ENCODE results near the gene CCDC122. TPM values are rescaled to one million over a fixed set of nuclear protein-coding genes. Genes with fewer than 3 reads are reported as not detected.

CCDC122 gene
- total and polyA plus RNA-seq, 10 of the 15 experiments (the other 5 are each of a cell fraction or from before 2014, with no cell fraction given): 1.0 to 4.5 (median 2.9) TPM; not detected in 1

DNA sequence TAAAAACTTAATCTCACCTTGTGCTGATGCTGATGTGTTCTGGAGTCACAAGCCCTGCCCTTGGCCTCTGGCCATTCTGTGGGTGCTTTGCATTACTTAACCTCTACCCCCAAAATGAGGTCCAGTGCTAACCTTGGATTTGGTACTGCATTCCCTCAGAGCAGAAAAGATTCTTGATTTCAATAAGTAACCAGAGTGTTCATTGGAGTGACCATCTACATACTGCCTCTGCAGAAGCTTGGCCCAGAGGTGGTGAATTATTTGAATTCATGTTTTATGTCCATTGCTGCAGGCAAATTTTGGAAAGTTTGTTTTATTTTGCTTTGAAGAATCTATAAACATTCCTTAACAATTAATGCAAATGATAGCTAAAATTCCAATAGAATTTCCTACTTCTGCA is 85.1 kb downstream of the CCDC122 start (continued):
- no peak for TF ChIP-seq EP300 (IDR thresholded peaks at IDR 0.05; ENCODE audit: borderline replicate concordance in 1 of 2, control insufficient read depth in 1 of 2, low read depth in 2 of 2, low read length in 2 of 2)

DNA sequence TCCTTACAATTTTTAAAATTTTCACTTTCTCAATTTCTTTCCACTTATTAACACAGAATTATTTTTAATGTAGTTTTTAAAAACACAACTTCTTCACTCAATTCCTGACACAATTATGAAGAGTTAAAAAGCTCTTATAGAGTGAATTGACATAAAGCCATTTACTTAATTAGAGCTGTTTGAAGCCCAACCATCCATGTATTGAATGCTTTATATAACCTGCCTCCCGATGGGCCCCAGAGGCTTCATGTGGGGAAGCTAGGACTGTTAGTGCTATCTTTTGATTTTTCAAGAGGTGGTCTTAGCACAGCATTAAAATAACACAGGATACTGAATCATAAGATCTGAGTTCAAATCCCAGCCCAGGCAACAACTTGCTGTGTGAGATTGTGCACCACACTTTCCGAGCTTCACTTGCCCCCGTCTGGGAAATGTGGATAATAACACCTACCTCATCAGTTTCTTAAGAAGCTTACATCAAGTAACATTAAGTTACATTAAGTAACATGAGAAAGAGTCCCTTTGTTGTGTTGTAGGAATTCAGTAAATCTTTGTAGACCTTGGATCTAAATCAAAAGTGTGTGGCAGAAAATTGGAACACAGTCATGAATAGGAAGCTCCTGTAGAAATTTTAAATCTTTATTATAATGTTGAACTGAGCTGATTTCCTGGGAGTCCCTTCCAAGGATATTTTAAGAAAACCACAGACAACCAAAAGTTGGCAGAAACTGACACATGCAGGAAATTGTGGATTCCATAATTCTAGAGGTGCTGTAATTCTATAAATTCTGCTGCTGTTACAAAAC is 87.3 kb downstream of the CCDC122 start:
- H3K9me3 ChIP-seq (replicated peaks; ENCODE audit: control insufficient read depth, insufficient read depth, low read length): no peaks in the 10 kb centered on the region
- no TSS peak for BruUV-seq (replicated peaks)
- ChIA-PET CTCF (interaction anchor here (1.2 to 4.5 kb wide), 4 partner anchors 8 to 1194 kb away, joined by 3 to 24 read pairs (median 6); no protein-coding TSS in a partner anchor), SMC1A (ENCODE audit: uncharacterized antibody, unreplicated experiment) (interaction anchor here (1.4 to 1.8 kb wide), 4 partner anchors 8 to 820 kb away, joined by 3 to 8 read pairs (median 4); no protein-coding TSS in a partner anchor), RAD21 (ENCODE audit: unreplicated experiment) (interaction anchor here (0.6 kb wide), 1 partner anchor 33 kb away, joined by 3 read pairs; no protein-coding TSS in a partner anchor), POLR2A (no interaction called here)
- no peak for DNase-seq (ENCODE audit: low read depth, low spot score)
- H3K79me2 ChIP-seq (ENCODE audit: control insufficient read depth, insufficient read depth, low read length): no peaks in the 10 kb centered on the region
- no peak for FAIRE-seq
- no peak overlapping the region for H3K4me3 ChIP-seq
- H3K9ac ChIP-seq (ENCODE audit: control insufficient read depth, insufficient read depth, low read length): no peak overlapping the region
- H3K36me3 ChIP-seq (ENCODE audit: control insufficient read depth in 2 of 2, insufficient read depth in 2 of 2, low read length in 1 of 2): no peaks in the 10 kb centered on the region
- no peak overlapping the region for H3K27ac ChIP-seq (ENCODE audit: control insufficient read depth, insufficient read depth)
- ATAC-seq: no peak
- 28% methylated on average over 3 of the region's 3 CpGs for WGBS (ENCODE audit: insufficient coverage, insufficient replicate concordance, low lambda C conversion rate, missing lambda C conversion rate)
- intact Hi-C loops (cut with micrococcal nuclease; ENCODE audit: unreplicated experiment): no loop called here
- no peaks in the 10 kb centered on the region for H4K20me1 ChIP-seq (ENCODE audit: control insufficient read depth, insufficient read depth)
- in situ Hi-C loops (cut with MboI): loop anchor here (10.0 to 25.0 kb wide), 2 partner anchors 1197 to 1455 kb away; no protein-coding TSS in a partner anchor
- H3K27me3 ChIP-seq (replicated peaks in 1 of 2; ENCODE audit: control insufficient read depth in 2 of 2, insufficient read depth in 2 of 2, low read length in 1 of 2): peaks cover 2% of the 10 kb centered on the region in 2 experiments; a peak in 3 of 4 replicates
- H3K4me2 ChIP-seq (ENCODE audit: control insufficient read depth, insufficient read depth): no peak overlapping the region
- no peak overlapping the region for H2AFZ ChIP-seq (ENCODE audit: control insufficient read depth, low read depth, low read length)
- no peaks in the 10 kb centered on the region for H3K4me1 ChIP-seq (ENCODE audit: control insufficient read depth, insufficient read depth, low read length)
- TF ChIP-seq RCOR1 (conservative IDR thresholded peaks at IDR 0.05; ENCODE audit: low read depth, low read length): no peak
- TF ChIP-seq MYB (IDR thresholded peaks at IDR 0.05; ENCODE audit: borderline replicate concordance, low read depth, low read length): no peak
- no peak for TF ChIP-seq ZZZ3 (IDR thresholded peaks at IDR 0.05; ENCODE audit: control insufficient read depth, insufficient read length, low read depth)
- TF ChIP-seq PAX8 (IDR thresholded peaks at IDR 0.05): no peak
- TF ChIP-seq, protein P1, sequence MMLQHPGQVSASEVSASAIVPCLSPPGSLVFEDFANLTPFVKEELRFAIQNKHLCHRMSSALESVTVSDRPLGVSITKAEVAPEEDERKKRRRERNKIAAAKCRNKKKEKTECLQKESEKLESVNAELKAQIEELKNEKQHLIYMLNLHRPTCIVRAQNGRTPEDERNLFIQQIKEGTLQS (IDR thresholded peaks at IDR 0.05; ENCODE audit: borderline replicate concordance, extremely low read depth, low read depth, low read length): no peak
- TF ChIP-seq, protein P2, sequence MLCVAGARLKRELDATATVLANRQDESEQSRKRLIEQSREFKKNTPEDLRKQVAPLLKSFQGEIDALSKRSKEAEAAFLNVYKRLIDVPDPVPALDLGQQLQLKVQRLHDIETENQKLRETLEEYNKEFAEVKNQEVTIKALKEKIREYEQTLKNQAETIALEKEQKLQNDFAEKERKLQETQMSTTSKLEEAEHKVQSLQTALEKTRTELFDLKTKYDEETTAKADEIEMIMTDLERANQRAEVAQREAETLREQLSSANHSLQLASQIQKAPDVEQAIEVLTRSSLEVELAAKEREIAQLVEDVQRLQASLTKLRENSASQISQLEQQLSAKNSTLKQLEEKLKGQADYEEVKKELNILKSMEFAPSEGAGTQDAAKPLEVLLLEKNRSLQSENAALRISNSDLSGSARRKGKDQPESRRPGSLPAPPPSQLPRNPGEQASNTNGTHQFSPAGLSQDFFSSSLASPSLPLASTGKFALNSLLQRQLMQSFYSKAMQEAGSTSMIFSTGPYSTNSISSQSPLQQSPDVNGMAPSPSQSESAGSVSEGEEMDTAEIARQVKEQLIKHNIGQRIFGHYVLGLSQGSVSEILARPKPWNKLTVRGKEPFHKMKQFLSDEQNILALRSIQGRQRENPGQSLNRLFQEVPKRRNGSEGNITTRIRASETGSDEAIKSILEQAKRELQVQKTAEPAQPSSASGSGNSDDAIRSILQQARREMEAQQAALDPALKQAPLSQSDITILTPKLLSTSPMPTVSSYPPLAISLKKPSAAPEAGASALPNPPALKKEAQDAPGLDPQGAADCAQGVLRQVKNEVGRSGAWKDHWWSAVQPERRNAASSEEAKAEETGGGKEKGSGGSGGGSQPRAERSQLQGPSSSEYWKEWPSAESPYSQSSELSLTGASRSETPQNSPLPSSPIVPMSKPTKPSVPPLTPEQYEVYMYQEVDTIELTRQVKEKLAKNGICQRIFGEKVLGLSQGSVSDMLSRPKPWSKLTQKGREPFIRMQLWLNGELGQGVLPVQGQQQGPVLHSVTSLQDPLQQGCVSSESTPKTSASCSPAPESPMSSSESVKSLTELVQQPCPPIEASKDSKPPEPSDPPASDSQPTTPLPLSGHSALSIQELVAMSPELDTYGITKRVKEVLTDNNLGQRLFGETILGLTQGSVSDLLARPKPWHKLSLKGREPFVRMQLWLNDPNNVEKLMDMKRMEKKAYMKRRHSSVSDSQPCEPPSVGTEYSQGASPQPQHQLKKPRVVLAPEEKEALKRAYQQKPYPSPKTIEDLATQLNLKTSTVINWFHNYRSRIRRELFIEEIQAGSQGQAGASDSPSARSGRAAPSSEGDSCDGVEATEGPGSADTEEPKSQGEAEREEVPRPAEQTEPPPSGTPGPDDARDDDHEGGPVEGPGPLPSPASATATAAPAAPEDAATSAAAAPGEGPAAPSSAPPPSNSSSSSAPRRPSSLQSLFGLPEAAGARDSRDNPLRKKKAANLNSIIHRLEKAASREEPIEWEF (IDR thresholded peaks at IDR 0.05; ENCODE audit: insufficient replicate concordance, low read depth, low read length): no peak
- TF ChIP-seq RBBP5 (conservative IDR thresholded peaks at IDR 0.05): no peak
- no peak for TF ChIP-seq MYC (IDR thresholded peaks at IDR 0.05; ENCODE audit: insufficient read depth, insufficient read length, insufficient replicate concordance, low read length, severe bottlenecking)
- no peak for TF ChIP-seq CHD1 (IDR thresholded peaks at IDR 0.05; ENCODE audit: low read depth, low read length)
- TF ChIP-seq, protein P3, sequence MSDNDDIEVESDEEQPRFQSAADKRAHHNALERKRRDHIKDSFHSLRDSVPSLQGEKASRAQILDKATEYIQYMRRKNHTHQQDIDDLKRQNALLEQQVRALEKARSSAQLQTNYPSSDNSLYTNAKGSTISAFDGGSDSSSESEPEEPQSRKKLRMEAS (IDR thresholded peaks at IDR 0.05; ENCODE audit: low read depth, low read length): no peak
- no peak for TF ChIP-seq KAT2A (conservative IDR thresholded peaks at IDR 0.05; ENCODE audit: control insufficient read depth, low read depth, low read length)
- TF ChIP-seq, protein P4, sequence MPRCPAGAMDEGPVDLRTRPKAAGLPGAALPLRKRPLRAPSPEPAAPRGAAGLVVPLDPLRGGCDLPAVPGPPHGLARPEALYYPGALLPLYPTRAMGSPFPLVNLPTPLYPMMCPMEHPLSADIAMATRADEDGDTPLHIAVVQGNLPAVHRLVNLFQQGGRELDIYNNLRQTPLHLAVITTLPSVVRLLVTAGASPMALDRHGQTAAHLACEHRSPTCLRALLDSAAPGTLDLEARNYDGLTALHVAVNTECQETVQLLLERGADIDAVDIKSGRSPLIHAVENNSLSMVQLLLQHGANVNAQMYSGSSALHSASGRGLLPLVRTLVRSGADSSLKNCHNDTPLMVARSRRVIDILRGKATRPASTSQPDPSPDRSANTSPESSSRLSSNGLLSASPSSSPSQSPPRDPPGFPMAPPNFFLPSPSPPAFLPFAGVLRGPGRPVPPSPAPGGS (IDR thresholded peaks at IDR 0.05; ENCODE audit: borderline replicate concordance, insufficient read depth, low read depth, low read length, poor library complexity, severe bottlenecking): no peak
